ENCODE results near the gene PCED1B.
"Not testable (repeated sequence)": the region's sequence is repeated elsewhere in the genome, so short reads cannot be mapped to it uniquely, and the experiment has no call there.

PCED1B gene

DNA sequence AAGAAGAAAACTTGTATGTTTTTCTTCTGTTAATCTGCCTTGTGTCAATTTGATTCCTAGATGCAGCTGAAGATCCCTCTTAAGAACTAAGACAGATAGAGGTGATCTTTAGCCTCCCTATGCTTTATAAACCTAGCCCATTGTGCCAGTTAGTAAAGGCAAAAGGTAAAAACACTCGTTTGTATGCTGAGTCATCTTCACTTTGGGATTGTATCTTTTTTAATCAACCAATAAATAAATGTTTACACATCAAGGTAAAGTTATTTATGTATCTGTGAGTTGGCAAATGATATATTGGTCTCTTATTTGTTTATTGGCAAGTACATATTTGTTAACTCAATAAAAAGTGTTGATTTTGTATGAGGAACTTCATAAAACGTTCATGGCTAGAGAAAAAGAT lies 166.2 kb downstream of the PCED1B start:
- no peak for DNase-seq

DNA sequence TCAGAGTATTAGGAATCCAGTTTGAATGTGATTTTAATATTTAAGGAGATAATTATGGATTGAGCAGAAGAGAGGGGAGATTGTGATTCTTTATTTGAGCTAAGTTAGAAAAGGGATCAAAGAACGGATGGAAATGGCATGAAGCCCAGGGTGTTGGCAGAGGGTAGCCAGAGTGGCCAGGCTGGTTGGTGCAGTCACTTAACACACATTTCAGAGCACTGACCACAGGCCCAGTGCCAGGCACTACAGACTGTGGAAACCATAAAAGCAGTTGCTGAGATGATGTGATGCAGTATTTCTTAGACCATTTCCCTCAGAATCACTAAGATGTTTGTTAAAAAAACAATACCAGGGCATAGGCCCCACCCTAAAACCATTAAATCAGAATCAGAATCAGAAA lies 168.0 kb downstream of the PCED1B start:
- no peak for DNase-seq

DNA sequence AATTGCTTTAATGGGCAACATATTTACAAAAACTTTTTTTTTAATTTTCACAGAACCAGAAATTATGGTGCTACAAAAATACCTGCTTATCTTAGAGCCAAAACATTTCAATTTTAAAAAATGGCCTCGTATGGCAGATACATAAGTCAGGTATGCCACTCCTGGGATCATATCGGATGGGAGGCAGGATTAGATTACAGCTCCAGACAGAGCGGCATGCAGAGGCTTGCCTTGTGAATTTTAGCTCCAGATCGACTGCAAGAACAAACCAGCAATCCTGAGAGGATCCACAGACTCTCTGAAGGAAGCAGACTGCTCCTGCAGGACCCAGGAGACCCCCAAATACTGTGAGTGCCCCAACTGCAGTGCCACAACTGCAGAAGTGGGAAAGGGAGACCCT lies 169.7 kb downstream of the PCED1B start:
- DNase-seq = peak; percentile 53

DNA sequence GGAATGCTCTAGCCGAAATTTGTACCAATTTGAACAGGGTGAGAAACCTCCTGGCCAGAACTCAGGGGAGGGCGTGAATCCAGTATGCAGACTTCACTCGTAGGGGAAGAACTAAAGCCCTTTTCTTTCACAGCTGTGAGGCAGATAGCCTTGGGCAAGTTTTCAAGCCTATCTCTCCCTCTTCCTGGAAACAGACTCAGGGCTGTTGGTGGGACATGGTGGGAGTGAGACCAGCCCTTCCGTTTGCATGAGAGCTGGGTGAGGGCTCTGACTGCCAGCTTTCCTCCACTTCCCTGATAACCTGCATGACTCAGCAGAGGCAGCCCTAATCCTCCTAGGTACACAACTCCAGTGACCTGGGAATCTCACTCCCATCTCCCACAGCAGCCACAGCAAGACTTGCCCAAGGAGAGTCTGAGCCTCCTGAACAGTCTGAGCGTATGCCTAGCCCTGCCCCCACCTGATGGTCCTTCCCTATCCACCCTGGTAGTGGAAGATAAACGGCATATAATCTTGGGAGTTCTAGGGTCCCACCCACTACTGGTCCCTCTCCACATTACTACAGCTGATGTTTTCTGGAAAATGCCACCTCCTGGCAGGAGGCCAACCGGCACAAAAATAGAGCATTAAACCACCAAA lies 170.4 kb downstream of the PCED1B start:
- DNase-seq = no peak

DNA sequence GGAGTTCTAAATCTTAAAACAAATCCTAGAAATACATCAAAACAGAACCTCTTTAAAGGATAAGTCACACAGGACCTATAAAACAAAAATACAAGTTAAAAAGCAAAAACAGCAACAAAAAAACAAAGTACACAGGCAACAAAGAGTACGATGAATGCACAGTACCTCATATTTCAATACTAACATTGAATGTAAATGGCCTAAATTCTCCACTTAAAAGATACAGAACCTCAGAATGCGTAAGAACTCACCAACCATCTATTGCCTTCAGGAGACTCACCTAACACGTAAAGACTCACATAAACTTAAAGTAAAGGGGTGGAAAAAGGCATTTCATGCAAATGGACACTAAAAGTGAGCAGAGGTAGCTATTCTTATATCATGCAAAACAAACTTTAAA lies 172.5 kb downstream of the PCED1B start:
- no peak for DNase-seq

DNA sequence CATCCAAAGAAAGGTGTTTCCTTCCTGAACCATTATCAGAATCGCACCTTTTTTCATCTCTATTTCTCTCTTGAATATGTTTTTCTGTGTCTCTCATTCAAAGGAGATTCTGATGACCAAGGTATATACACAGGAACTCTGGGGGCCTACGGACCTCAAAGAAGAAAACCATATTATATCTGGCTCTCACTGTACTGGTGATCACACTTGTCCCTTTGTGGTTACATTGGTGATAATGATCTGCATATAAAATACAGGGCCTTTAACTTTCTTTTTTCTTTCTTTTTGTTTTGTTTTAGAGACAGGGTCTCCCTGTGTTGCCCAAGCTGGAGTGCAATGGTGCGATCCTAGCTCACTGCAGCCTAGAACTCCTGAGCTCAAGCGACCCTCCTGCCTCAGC lies 185.5 kb downstream of the PCED1B start:
- no peak for DNase-seq

DNA sequence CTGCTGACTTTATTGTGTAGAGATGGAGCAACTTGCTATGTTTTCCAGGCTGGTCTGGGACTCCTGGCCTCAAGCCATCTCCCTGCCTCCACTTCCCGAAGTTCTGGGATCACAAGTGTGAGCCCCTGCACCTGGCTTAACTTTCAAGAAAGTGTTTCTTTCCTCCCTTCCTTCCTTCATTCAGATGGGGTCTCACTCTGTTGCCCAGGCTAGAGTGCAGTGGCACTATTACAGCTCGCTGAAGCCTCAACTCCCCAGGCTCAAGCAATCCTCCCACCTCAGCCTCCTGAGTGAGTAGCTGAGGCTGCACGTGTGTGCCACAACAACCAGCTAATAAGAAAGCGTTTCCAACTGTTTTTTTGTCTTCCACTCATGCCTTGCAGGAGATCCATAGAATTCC lies 186.0 kb downstream of the PCED1B start:
- no peak for DNase-seq

DNA sequence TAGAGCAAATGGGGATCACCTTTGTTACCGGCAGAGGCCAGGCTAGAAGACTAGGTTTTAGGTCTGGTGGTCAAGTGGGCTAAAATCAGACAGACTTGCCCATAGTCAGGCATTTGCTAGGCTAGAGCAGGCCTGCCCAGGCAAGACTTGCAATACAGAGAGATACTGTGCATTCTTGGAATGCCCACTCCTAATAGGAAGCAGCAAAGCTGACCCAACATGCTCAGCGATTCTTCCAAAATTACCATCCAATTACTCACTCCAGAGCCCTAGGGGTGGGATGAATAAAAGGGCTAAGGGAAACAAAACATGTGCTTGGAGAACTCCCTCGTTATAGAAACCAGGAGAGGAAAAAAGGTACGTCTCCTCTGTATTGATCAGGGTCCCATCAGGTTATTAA lies 188.2 kb downstream of the PCED1B start:
- DNase-seq = no peak

DNA sequence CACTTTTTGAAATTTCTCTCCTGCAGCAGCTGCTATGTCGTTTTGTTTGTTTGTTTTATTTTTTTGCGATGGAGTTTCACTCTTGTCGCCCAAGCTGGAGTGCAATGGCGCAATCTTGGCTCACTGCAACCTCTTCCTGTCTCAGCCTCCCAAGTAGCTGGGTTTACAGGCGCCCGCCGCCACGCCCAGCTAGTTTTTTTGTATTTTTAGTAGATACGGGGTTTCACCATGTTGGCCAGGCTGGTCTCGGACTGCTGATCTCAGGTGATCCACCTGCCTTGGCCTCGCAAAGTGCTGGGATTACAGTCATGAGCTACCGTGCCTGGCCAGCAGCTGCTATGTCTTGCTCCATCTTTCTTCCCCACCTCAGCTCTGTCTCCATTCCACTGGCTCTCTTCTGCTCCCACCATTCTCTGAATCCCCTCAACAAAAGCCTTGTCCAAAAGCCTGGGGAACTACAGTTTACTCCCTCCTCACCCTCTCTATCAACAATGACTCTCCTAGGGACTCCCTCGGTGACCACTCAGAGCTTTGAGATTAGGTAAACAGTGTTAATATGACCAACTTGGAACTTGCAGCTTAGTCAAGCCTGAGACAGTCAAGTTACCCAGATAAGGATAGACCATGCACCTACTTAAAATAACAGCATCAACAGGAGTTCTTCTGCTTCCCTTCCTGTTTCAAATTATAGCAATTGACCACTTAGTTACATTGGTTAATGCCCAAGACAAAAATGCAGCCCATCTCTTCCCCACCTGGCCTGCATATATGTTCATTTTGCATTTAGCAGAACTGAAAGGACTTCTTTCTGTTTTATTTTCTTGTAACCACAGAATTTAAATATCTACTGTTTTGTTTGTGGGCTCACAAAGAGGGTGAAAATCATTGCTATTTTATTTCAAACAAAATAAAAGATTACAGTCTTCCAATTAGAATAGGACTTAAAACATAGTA lies 189.4 kb downstream of the PCED1B start:
- no peak for DNase-seq

DNA sequence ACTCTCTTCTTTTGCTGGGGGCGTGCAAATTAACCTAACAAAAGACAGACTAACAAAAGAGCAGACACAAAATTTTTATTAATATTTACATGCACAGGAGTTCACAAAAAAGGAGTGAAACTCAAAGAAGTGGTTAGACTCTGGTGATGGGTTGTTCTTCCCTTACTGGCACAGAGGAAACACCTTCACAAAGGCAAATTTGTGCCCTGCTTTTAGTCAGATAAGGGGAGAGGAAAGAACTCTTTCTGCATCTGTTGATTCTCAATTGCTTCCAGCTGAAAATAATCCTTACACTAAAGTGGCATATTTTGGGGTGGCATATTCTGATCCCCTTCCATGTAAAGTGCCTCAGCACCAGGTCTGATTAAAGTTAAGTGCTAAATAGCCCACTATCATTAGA lies 190.5 kb downstream of the PCED1B start:
- DNase-seq = no peak

DNA sequence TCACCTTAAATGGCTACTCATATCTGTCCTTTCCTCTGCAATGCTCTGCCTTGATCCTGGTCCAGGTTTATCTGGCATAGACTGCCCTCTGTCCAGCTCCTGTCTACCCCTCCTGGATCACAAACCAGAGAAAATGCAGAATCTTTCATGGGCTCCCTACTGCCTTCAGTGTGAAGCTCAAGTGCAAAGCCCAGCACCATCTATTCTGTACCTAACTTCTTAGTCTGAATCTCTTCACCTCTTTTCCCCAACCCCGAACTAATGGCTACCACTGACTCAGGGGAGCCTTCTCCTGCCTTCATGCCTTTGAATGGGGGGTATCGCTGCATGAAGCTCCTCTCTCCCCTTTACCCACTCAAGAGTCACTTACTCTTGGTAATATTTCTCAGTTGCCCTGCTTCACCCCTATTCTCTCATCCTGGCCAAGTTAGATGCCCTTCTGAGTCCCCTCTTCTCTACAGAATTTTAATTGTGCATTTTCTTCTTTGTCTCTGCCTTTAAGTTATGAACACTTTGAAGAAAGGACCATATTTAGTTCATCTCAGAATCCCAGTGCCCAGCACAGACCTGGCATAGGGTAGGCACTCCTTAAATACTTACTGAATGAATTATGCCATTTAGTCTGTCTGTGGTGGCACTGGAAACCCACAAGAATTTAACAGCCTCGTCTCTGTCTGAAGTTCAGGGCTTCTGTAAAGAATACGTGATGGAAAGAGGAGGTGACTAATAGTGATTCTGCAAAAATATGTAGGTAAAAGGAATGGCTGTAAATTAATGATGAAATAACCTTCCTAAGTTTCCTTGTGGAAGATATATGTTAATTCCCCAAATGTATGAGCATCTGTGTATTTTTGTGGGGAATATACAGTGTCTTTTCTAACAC lies 191.6 kb downstream of the PCED1B start:
- no peak for DNase-seq

DNA sequence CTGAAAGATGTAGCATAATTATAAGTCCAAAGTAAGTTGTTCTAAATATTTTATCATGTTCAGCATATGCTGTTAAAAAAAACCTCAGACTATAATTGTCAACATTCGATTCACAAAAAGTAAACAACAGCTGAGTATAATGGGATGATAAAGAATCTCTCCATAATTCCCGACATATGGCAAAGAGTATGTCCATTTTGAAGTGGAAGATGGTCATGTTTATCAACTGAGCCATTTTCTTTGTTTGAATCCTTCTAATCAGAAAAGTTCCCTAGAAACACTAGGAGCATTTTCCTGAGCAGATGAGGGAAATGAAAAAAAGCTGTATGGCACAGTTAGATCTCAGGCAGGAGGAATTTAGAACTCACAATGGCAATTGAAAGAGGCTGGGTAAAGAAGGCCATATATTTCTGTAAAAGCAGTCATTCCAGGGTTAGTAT lies 192.4 kb downstream of the PCED1B start:
- no peak for DNase-seq

DNA sequence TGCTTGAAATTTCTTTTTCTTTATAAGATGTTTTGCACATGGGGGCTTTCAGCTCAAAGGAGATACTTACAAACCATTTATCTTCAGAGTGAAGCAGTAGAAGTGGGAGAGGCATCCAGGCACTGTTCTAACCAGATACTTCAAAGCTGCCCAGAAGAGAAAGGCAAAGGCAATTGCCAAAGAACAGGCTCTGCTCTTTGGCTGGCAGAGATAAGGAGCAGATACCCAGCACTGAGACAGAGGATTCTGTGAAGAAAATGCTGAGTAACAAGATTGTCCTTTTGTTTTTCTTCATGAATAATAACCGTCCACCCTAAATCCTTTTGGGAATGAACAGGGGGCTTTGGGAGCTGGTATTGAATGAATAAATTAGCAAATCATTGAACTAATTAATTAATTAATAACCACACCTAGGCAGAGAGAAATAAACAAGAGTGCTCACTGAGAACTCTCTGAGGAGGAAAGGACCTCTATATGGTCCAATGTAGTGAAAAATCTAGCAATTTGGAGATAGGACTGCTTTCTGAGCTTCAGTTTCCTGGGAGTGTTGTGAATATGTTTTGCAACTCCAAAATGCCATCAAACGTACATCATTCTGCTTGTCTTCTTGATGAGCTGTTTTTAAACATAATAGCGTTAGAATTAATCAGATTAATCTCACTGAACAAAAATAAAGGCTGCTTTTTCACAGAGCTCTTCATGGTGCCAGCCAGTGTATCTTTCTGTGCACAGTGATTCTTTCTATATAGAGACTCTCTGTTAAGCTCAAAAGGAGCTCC lies 193.2 kb downstream of the PCED1B start:
- no peak for DNase-seq

DNA sequence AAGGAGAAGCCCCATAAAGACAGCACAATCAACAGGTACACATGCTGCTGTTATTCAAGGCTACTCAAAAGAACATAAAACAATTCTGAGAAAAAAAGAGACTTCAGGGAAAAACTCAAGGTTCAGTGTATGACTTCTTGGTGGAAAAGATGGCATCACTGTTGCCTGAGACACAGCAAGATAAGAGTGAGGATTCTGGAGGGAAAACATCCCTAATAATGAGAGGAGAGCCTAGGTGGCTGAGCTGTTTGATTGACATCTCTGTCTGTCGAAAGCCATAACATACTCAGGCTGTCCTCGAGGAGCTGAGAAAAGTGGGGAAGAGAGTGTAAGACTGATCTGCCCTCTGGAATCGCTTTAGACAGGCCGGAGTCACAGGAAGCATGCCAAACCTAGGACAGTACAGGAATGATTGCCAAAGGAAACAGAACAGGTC lies 193.8 kb downstream of the PCED1B start:
- DNase-seq = no peak

DNA sequence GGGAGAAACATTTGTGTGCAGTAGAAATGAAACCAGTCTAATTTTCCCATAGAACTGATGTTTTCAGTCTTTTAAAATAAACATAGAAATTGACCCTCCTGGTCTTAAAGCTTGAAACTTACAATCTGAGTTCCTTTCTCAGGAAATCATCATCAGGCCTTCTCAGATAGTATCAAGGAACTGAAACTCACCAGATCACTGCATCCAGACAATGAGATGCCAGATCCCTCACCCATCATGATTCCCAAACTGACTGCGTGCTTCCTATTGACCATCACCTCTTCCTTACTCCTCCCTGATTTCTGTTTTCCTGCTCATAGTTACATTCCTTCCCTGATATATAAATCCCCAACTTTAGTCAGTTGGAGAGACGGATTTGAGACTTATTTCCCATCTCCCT lies 195.3 kb downstream of the PCED1B start:
- DNase-seq = no peak

DNA sequence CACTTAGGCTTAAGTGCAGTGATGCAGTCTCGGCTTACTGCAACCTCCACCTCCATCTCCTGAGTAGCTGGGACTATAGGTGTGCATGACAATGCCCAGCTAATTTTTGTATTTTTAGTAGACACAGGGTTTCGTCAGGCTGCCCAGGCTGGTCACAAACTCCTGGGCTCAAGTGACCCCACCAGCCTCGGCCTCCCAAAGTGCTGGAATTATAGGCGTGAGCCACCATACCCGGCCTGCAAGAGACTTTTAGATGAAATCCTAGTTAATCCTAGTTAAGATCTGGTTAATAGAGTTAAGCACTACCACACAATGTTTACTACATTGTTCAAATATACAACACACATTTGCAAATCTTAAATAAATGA lies 196.8 kb downstream of the PCED1B start:
- DNase-seq = no peak

DNA sequence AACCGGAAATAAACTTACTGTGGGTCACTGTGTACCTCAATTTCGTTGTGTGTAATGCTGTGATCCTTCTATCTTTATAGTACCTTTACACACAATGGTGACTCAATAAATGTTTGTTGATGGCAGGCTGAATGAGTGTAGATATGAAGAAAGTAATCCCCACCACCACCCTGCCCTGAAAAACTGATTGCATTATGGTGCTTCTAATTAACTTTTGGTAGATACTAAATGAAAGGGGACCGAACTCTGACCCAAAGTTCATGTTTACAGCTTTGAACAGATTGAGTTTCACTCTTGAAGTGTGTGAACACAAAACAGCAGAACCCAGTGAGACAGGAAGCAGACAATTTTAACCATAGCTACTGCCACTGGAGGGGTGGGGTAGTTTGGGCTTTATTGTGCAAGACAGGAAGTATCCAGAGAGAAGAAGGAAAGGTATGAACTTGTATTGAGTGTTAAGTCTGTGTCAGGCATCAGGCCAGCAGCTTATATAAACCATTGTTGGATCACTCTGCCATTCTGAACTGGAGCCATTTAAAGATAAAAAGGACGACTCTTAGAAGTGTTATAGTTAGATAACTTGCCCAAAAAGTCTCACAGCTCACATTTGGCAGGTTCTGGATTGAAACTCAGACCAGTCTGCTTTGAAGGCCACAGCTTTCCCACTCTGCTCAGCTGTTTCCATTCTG lies 197.3 kb downstream of the PCED1B start:
- no peak for DNase-seq

DNA sequence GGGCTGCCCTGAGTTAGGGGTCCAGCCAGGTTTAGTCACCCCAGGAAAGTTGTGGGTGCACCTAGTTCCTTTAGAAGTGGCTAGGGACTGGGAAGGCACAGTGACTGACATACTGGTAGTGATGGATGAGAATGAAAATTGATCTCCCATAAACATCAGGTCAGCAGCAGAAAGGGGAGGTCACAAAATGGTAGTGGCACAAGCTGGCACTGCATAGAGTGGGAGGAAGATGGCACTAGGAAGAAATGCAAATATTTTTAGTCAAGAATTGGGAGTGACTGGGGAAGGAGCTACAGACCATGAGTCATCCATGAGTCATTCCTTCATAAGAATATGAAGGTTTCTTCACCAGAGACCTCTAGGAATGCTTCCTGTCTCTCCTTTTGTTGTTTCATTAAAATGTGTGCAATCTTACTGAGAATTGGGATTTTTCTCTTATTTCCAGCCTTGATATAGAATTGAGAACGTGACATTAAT lies 198.6 kb downstream of the PCED1B start:
- no peak for DNase-seq

DNA sequence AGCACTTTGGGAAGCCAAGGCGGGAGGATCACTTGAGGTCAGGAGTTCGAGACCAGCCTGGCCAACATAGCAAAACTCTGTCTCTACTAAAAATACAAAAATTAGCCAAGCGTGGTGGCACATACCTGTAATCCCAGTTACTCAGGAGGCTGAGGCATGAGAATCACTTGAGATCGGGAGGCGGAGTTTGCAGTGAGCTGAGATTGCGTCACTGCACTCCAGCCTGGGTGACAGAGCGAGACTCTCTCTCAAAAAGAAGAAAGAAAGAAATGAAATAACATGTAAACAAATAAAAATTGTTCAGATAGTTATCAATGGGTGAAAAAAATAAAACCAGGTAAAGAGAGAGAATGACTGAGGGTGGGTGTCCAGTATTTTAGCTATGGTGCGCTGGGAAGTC lies 200.3 kb downstream of the PCED1B start:
- not testable (repeated sequence) for DNase-seq

DNA sequence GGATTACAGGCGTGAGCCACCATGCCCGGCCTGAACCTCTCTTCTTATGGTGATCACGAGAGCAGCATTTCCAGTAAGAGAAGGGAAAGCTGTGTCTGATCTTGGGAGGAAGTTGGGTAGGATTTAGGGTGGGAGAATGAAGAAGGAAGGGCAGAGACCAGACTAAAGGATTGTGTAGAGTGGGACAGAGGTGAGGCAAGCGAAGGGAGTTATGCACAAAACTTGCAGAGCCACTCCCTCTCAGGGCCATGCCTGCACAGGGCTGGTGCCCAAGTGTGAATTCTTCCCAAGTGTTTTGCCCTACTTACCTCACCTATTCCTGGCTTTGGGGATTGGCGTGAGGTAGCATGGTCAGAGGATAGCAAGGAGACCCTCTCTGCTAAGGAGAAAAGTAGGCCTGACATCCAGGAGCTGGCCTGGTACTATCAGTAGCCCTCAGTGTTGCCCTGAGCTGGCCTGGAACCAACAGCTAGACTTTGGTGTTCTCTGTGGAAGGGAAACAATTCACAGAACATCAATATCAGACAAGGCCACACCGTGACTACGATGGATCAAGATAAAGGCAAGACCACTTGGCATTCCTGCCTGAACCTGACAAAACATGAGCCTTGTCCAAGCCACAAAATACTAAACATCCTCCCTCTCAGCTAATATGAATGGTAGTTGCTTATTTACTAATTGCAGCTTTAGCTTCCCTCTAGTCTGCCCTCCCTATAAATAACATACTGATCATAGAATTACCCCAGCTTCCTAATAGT lies 201.3 kb downstream of the PCED1B start:
- no peak for DNase-seq

DNA sequence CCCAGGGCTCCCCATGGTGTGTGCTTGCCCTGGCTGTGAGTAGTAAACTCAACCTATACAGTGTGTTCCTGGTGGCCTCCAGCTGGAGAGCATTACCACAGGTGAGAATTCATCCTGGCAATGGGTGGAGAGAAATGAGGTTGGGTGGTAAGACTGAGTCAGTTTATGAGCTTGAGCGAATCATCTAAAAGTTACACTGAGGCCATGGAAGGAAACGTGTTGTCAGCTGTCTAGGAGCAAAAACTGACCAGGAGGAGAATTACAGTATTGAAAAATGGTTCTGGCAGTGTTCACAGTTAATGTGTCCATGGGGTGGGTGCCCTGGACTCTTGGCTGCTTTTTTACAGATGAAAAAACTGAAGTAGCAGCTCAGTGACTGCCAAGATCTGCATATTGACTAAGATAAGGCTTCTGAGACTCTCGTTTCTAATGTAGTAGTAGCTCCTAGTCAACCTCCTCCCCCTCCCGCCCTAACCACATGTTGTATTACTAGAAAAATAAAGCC lies 202.3 kb downstream of the PCED1B start:
- DNase-seq = no peak

Measured in NCI-H2171 treated with DMSO at 0.1 percent for 48 hours (cell line).